IMR-90 (cell line): ENCODE data around the gene PAX3. TPM values are rescaled to one million over a fixed set of nuclear protein-coding genes. Genes with fewer than 3 reads are reported as not detected.

Source experiments
- ATAC-seq: fragments of 200-7000 bp; cut with Tn5 transposase; 2 replicates; pipeline ENCODE4 v1.9.1; 2020; ENCODE audit warnings: low read depth, mild to moderate bottlenecking, moderate library complexity
- BruUV-seq: library from RNA; stranded (reverse); fragments of 400-500 nt; replicated peaks from 2 replicates; lab custom pipeline; 2021; lab: Mats Ljungman, UMichigan
- CTCF ChIA-PET: fragments of 300-600 bp; formaldehyde crosslinking; extraction: SDS; loops from one replicate; lab custom pipeline; 2021; ENCODE audit warnings: antibody characterized with exemption; lab: Yijun Ruan, JAX
- POLR2A ChIA-PET: fragments of 300-600 bp; sonication (Branson Sonifier 250); formaldehyde crosslinking; loops from one replicate; lab custom pipeline; 2022; ENCODE audit warnings: antibody characterized with exemption; ENCODE audit not compliant: unreplicated experiment; lab: Charles Lee
- DNase-seq: peaks from one replicate; pipeline ENCODE4 v3.0.0; 2013
- H2AFZ ChIP-seq: replicated peaks from 2 replicates; pipeline ENCODE3; 2013; ENCODE audit warnings: low read length, mild to moderate bottlenecking; ENCODE audit not compliant: poor library complexity
- H2AK5ac ChIP-seq: 2 replicates; pipeline ENCODE4 v1.6.1; 2013; ENCODE audit warnings: low read depth, low read length, inconsistent platforms
- H2AK9ac ChIP-seq: replicated peaks from 2 replicates; pipeline ENCODE3; 2013; ENCODE audit warnings: mild to moderate bottlenecking, low read depth, low read length, moderate library complexity; ENCODE audit not compliant: poor library complexity
- H2BK120ac ChIP-seq: 2 replicates; pipeline ENCODE4 v1.6.1; 2013; ENCODE audit warnings: low read depth, low read length, inconsistent platforms
- H2BK15ac ChIP-seq: 3 replicates; pipeline ENCODE4 v1.6.1; 2013; ENCODE audit warnings: low read depth, low read length, inconsistent platforms
- H2BK20ac ChIP-seq: 2 replicates; pipeline ENCODE4 v1.6.1; 2013; ENCODE audit warnings: low read depth, mild to moderate bottlenecking, inconsistent platforms, low read length, moderate library complexity
- H2BK5ac ChIP-seq: 2 replicates; pipeline ENCODE4 v1.6.1; 2013; ENCODE audit warnings: mild to moderate bottlenecking, low read depth, low read length, inconsistent platforms; ENCODE audit not compliant: poor library complexity, severe bottlenecking
- H3K14ac ChIP-seq: replicated peaks from 2 replicates; pipeline ENCODE4 v1.6.1; 2013; ENCODE audit warnings: low read depth, low read length, inconsistent platforms
- H3K18ac ChIP-seq: 2 replicates; pipeline ENCODE4 v1.6.1; 2013; ENCODE audit warnings: low read depth, low read length, control low read depth
- H3K23ac ChIP-seq: 2 replicates; pipeline ENCODE4 v1.6.1; 2013; ENCODE audit warnings: low read depth, low read length, inconsistent platforms
- H3K27ac ChIP-seq: 2 replicates; pipeline ENCODE4 v1.5.1; 2013; ENCODE audit warnings: mild to moderate bottlenecking, control low read depth, low read length; ENCODE audit not compliant: insufficient read depth
- H3K27me3 ChIP-seq: 2 replicates; pipeline ENCODE4 v1.6.1; 2013; ENCODE audit warnings: low read length; ENCODE audit not compliant: control insufficient read depth, insufficient read depth
- H3K36me3 ChIP-seq: 2 replicates; pipeline ENCODE4 v1.6.1; 2013; ENCODE audit warnings: low read length, mixed read lengths; ENCODE audit not compliant: control insufficient read depth, insufficient read depth
- H3K4ac ChIP-seq: 2 replicates; pipeline ENCODE4 v1.6.1; 2013; ENCODE audit warnings: low read depth, low read length, inconsistent platforms
- H3K4me1 ChIP-seq: 2 replicates; pipeline ENCODE4 v1.6.1; 2013; ENCODE audit warnings: low read length, mixed read lengths; ENCODE audit not compliant: control insufficient read depth, insufficient read depth
- H3K4me2 ChIP-seq: 2 replicates; pipeline ENCODE4 v1.6.1; 2013; ENCODE audit warnings: low read depth, mild to moderate bottlenecking, control low read depth, low read length, moderate library complexity
- H3K4me3 ChIP-seq: 2 replicates; pipeline ENCODE4 v1.5.1; 2013; ENCODE audit warnings: low read depth, mild to moderate bottlenecking, control low read depth, low read length, moderate library complexity; ENCODE audit not compliant: insufficient read depth
- H3K56ac ChIP-seq: 2 replicates; pipeline ENCODE4 v1.6.1; 2013; ENCODE audit warnings: low read length, inconsistent platforms; ENCODE audit not compliant: insufficient read depth; ENCODE audit errors: extremely low read depth
- H3K79me1 ChIP-seq, 2 experiments: 2 replicates each; pipeline ENCODE4 v1.6.1; 2013; ENCODE audit warnings: low read length in 2 of 2, inconsistent platforms in 1 of 2, low read depth in 1 of 2
- H3K9ac ChIP-seq: 2 replicates; pipeline ENCODE4 v1.6.1; 2013; ENCODE audit warnings: low read depth, low read length, control low read depth
- H3K9me1 ChIP-seq: 2 replicates; pipeline ENCODE4 v1.6.1; 2013; ENCODE audit warnings: low read length, inconsistent platforms; ENCODE audit not compliant: insufficient read depth
- H3K9me3 ChIP-seq: 2 replicates; pipeline ENCODE4 v1.6.1; 2013; ENCODE audit warnings: low read length; ENCODE audit not compliant: control insufficient read depth, insufficient read depth
- H4K20me1 ChIP-seq: 2 replicates; pipeline ENCODE4 v1.6.1; 2013; ENCODE audit warnings: low read length, inconsistent platforms; ENCODE audit not compliant: insufficient read depth
- H4K5ac ChIP-seq: 2 replicates; pipeline ENCODE4 v1.6.1; 2013; ENCODE audit warnings: mild to moderate bottlenecking, low read depth, low read length, control low read depth
- H4K8ac ChIP-seq, 2 experiments: 2 replicates each; pipeline ENCODE4 v1.6.1; 2013; ENCODE audit warnings: low read depth in 2 of 2, low read length in 2 of 2, control low read depth in 1 of 2, inconsistent platforms in 1 of 2
- H4K91ac ChIP-seq: 2 replicates; pipeline ENCODE4 v1.6.1; 2013; ENCODE audit warnings: low read depth, low read length, inconsistent platforms; ENCODE audit not compliant: insufficient read depth
- BHLHE40 ChIP-seq: fragments of 150-350 bp; IDR thresholded peaks from 2 replicates; pipeline ENCODE4 v1.6.1; 2016; ENCODE audit warnings: mild to moderate bottlenecking, low read depth, low read length
- CEBPB ChIP-seq: IDR thresholded peaks from 2 replicates; pipeline ENCODE4 v1.6.1; 2012; ENCODE audit warnings: low read depth, low read length, improper control_type of control experiment
- CHD1 ChIP-seq: IDR thresholded peaks from 2 replicates; pipeline ENCODE4 v1.6.1; 2012; ENCODE audit warnings: low read depth, low read length, improper control_type of control experiment
- CTCF ChIP-seq: conservative IDR thresholded peaks from 2 replicates; pipeline ENCODE4 v1.5.1; 2012; ENCODE audit warnings: mild to moderate bottlenecking, low read depth, low read length, improper control_type of control experiment
- ELK1 ChIP-seq: fragments of 150-350 bp; IDR thresholded peaks from 2 replicates; pipeline ENCODE4 v1.6.1; 2016; ENCODE audit warnings: low read depth, mild to moderate bottlenecking, low read length, moderate library complexity, borderline replicate concordance
- FOS ChIP-seq: fragments of 150-350 bp; IDR thresholded peaks from 2 replicates; pipeline ENCODE4 v1.6.1; 2016; ENCODE audit warnings: low read depth, low read length
- MAFK ChIP-seq: IDR thresholded peaks from 2 replicates; pipeline ENCODE4 v1.6.1; 2012; ENCODE audit warnings: low read depth, low read length, improper control_type of control experiment
- MAZ ChIP-seq: IDR thresholded peaks from 2 replicates; pipeline ENCODE4 v1.6.1; 2012; ENCODE audit warnings: low read depth, mild to moderate bottlenecking, low read length, improper control_type of control experiment, moderate library complexity, borderline replicate concordance
- MXI1 ChIP-seq: IDR thresholded peaks from 2 replicates; pipeline ENCODE4 v1.6.1; 2012; ENCODE audit warnings: low read depth, mild to moderate bottlenecking, low read length, moderate library complexity, borderline replicate concordance
- NFE2L2 ChIP-seq: fragments of 150-350 bp; IDR thresholded peaks from 2 replicates; pipeline ENCODE4 v1.6.1; 2016; ENCODE audit warnings: low read depth, mild to moderate bottlenecking, low read length
- POLR2A ChIP-seq: IDR thresholded peaks from 2 replicates; pipeline ENCODE4 v1.6.1; 2012; ENCODE audit warnings: mild to moderate bottlenecking, low read depth, low read length
- RAD21 ChIP-seq: IDR thresholded peaks from 2 replicates; pipeline ENCODE4 v1.6.1; 2012; ENCODE audit warnings: low read length, improper control_type of control experiment
- RCOR1 ChIP-seq: IDR thresholded peaks from 2 replicates; pipeline ENCODE4 v1.6.1; 2012; ENCODE audit warnings: mild to moderate bottlenecking, low read length, improper control_type of control experiment; ENCODE audit not compliant: insufficient replicate concordance
- RFX5 ChIP-seq: IDR thresholded peaks from 2 replicates; pipeline ENCODE4 v1.8.0; 2012; ENCODE audit warnings: low read depth, mild to moderate bottlenecking, low read length, moderate library complexity
- SMC3 ChIP-seq: fragments of 150-350 bp; IDR thresholded peaks from 2 replicates; pipeline ENCODE4 v1.6.1; 2016; ENCODE audit warnings: low read depth, mild to moderate bottlenecking, antibody characterized with exemption, low read length, moderate library complexity
- USF2 ChIP-seq: fragments of 150-350 bp; IDR thresholded peaks from 2 replicates; pipeline ENCODE4 v1.6.1; 2017; ENCODE audit warnings: mild to moderate bottlenecking, antibody characterized with exemption, low read length, low read depth
- WGBS, 2 experiments: methylation state at CpG; one replicate each; pipeline versions ENCODE4 v1.1.5 to v1.1.7; 2013; ENCODE audit warnings: missing lambda C conversion rate in 2 of 2; ENCODE audit not compliant: insufficient read length in 1 of 2; ENCODE audit errors: extremely low coverage in 2 of 2; 5-methylcytosine and 5-hydroxymethylcytosine counted together
- dilution Hi-C: fragments of 300-500 bp; cut with HindIII; formaldehyde crosslinking; loops from one replicate; pipeline ENCODE4 v1.14.3; 2018; ENCODE audit warnings: low sequenced_read_pairs; ENCODE audit not compliant: unreplicated experiment
- in situ Hi-C: fragments of 300-500 bp; cut with MboI; formaldehyde crosslinking; loops from 3 replicates; pipeline ENCODE4 v1.14.3; 2019; ENCODE audit warnings: low sequenced_read_pairs, inconsistent platforms, mixed read lengths
- intact Hi-C: fragments of 100-400 bp; cut with micrococcal nuclease; formaldehyde crosslinking; loops from 2 replicates; pipeline ENCODE4 v1.10.0; 2022
- polyA plus RNA-seq, 3 experiments: library from polyadenylated mRNA; depleted of rRNA; stranded (reverse); fragments of >200 nt; gene quantifications; 2 replicates each; pipeline ENCODE4 v1.2.3, GENCODE V29; 2012; ENCODE audit warnings: low replicate concordance in 1 of 3
- total RNA-seq: library from RNA; depleted of rRNA; stranded (reverse); fragments of >200 nt; gene quantifications from 2 replicates; pipeline ENCODE4 v1.2.3, GENCODE V29; 2012

Gene PAX3
- total and polyA plus RNA-seq, 2 of the 4 experiments (the other 2 are of a cell fraction): not detected

DNA sequence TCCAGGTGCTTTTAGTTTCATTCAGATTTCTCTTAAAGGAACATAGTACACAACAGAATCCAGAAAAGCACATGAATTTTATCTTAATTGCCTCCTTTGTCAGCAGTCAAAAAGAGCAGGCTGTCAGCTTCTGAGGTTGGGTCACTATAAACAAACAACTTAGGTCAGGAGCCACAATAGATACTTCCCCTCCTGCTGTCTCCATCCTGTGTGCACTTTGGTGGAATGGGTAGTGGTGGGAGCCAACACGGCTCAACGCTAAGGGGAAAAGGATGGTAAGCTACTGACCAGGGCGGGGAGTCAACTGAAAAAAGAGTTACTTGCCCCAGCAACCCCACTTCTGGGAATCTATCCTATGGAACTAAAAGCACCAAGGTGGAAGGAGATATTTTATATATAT is 121.9 kb downstream of the PAX3 start:
- no peak overlapping the region for H4K5ac ChIP-seq
- no peak overlapping the region for H4K91ac ChIP-seq
- no peak overlapping the region for H3K9ac ChIP-seq
- no peak overlapping the region for H2AK5ac ChIP-seq
- H2AFZ ChIP-seq: no peak overlapping the region
- no peak for DNase-seq
- BruUV-seq: no TSS peak
- H3K18ac ChIP-seq: no peak overlapping the region
- no peak overlapping the region for H3K4me2 ChIP-seq
- H3K9me1 ChIP-seq: no peaks in the 10 kb centered on the region
- no peaks in the 10 kb centered on the region for H4K20me1 ChIP-seq
- TF ChIP-seq BHLHE40 (no peak), FOS (no peak), ELK1 (no peak), RCOR1 (no peak), USF2 (no peak), MXI1 (no peak), CEBPB (no peak), RAD21 (no peak), MAFK (no peak), CHD1 (no peak), RFX5 (no peak), MAZ (no peak), NFE2L2 (no peak), POLR2A (no peak), SMC3 (no peak), CTCF (no peak)
- no peaks in the 10 kb centered on the region for H3K36me3 ChIP-seq
- H3K4me3 ChIP-seq: no peak overlapping the region
- POLR2A ChIA-PET: no interaction called here
- H3K27ac ChIP-seq: no peak overlapping the region
- H3K4ac ChIP-seq: no peak overlapping the region
- H3K56ac ChIP-seq: no peak overlapping the region
- no peaks in the 10 kb centered on the region for H3K4me1 ChIP-seq
- no peak overlapping the region for H2BK5ac ChIP-seq
- intact Hi-C loops (no loop called here), in situ Hi-C loops (no loop called here), dilution Hi-C loops (no loop called here)
- no peaks in the 10 kb centered on the region for H3K9me3 ChIP-seq
- no peak for ATAC-seq
- H3K79me1 ChIP-seq: no peaks in the 10 kb centered on the region
- H3K27me3 ChIP-seq: no peaks in the 10 kb centered on the region
- H3K14ac ChIP-seq: no peak overlapping the region
- no peak overlapping the region for H2AK9ac ChIP-seq
- CTCF ChIA-PET: no interaction called here
- WGBS, 2 experiments: no CpG with 5 or more reads among the region's 3 CpGs
- no peak overlapping the region for H2BK20ac ChIP-seq
- H2BK120ac ChIP-seq: no peak overlapping the region
- H2BK15ac ChIP-seq: no peak overlapping the region
- H3K23ac ChIP-seq: no peak overlapping the region
- no peak overlapping the region for H4K8ac ChIP-seq
